H9 (cell line): Measurements from ENCODE around the gene SPTBN4. TPM values are rescaled to one million over a fixed set of nuclear protein-coding genes. Genes with fewer than 3 reads are reported as not detected.

Experiments used
- DNase-seq: peaks from one replicate; pipeline ENCODE4 v3.0.0-alpha.2; 2017
- H2AFZ ChIP-seq: one replicate; pipeline ENCODE4 v1.6.1; 2013; ENCODE audit warnings: mild to moderate bottlenecking, low read length, control low read depth, moderate library complexity
- H2AK5ac ChIP-seq: 2 replicates; pipeline ENCODE4 v1.6.1; 2013; ENCODE audit warnings: low read length, control low read depth, mixed read lengths; ENCODE audit not compliant: insufficient read length
- H2BK120ac ChIP-seq: one replicate; pipeline ENCODE4 v1.6.1; 2013; ENCODE audit warnings: low read depth, mild to moderate bottlenecking, low read length, control low read depth, inconsistent platforms; ENCODE audit not compliant: poor library complexity, severe bottlenecking
- H2BK12ac ChIP-seq: 2 replicates; pipeline ENCODE4 v1.6.1; 2013; ENCODE audit warnings: low read length, control low read depth, mixed read lengths, low read depth; ENCODE audit not compliant: insufficient read length
- H2BK15ac ChIP-seq: 2 replicates; pipeline ENCODE4 v1.6.1; 2013; ENCODE audit warnings: low read depth, low read length, control low read depth
- H2BK20ac ChIP-seq: one replicate; pipeline ENCODE4 v1.6.1; 2013; ENCODE audit warnings: low read depth, mild to moderate bottlenecking, low read length, control low read depth, inconsistent platforms; ENCODE audit not compliant: poor library complexity, severe bottlenecking
- H2BK5ac ChIP-seq: 2 replicates; pipeline ENCODE4 v1.6.1; 2013; ENCODE audit warnings: low read length, control low read depth, mixed read lengths; ENCODE audit not compliant: insufficient read length
- H3K14ac ChIP-seq: 2 replicates; pipeline ENCODE4 v1.6.1; 2013; ENCODE audit warnings: low read length, control low read depth; ENCODE audit not compliant: insufficient read depth
- H3K18ac ChIP-seq: 2 replicates; pipeline ENCODE4 v1.6.1; 2013; ENCODE audit warnings: low read depth, mild to moderate bottlenecking, mixed read lengths, low read length, control low read depth; ENCODE audit not compliant: insufficient read length
- H3K23ac ChIP-seq: 2 replicates; pipeline ENCODE4 v1.6.1; 2013; ENCODE audit warnings: low read length, control low read depth, mixed read lengths, low read depth; ENCODE audit not compliant: insufficient read length
- H3K23me2 ChIP-seq: 2 replicates; pipeline ENCODE4 v1.6.1; 2013; ENCODE audit warnings: low read depth, mild to moderate bottlenecking, mixed read lengths, low read length, control low read depth; ENCODE audit not compliant: insufficient read length, poor library complexity, severe bottlenecking
- H3K27ac ChIP-seq: 2 replicates; pipeline ENCODE4 v1.5.1; 2013; ENCODE audit warnings: low read length, control low read depth, mixed read lengths, low read depth; ENCODE audit not compliant: insufficient read length
- H3K27me3 ChIP-seq: 2 replicates; pipeline ENCODE4 v1.6.1; 2013; ENCODE audit warnings: low read length, control low read depth, inconsistent platforms; ENCODE audit not compliant: insufficient read depth
- H3K4ac ChIP-seq: 2 replicates; pipeline ENCODE4 v1.6.1; 2013; ENCODE audit warnings: low read depth, mild to moderate bottlenecking, control low read depth, inconsistent platforms, low read length, moderate library complexity
- H3K4me1 ChIP-seq: 2 replicates; pipeline ENCODE4 v1.6.1; 2013; ENCODE audit warnings: low read length, control low read depth, inconsistent platforms; ENCODE audit not compliant: insufficient read depth
- H3K4me2 ChIP-seq: 2 replicates; pipeline ENCODE4 v1.6.1; 2013; ENCODE audit warnings: low read length, control low read depth, mixed read lengths; ENCODE audit not compliant: insufficient read length, insufficient read depth
- H3K56ac ChIP-seq: 2 replicates; pipeline ENCODE4 v1.6.1; 2013; ENCODE audit warnings: low read depth, mild to moderate bottlenecking, mixed read lengths, low read length, control low read depth; ENCODE audit not compliant: insufficient read length
- H3K79me1 ChIP-seq: 2 replicates; pipeline ENCODE4 v1.6.1; 2013; ENCODE audit warnings: low read depth, mild to moderate bottlenecking, moderate library complexity, low read length, control low read depth, inconsistent platforms; ENCODE audit not compliant: insufficient read depth, poor library complexity, severe bottlenecking
- H3K79me2 ChIP-seq: 2 replicates; pipeline ENCODE4 v1.6.1; 2013; ENCODE audit warnings: low read length, control low read depth, inconsistent platforms; ENCODE audit not compliant: insufficient read depth
- H3K9ac ChIP-seq: 2 replicates; pipeline ENCODE4 v1.6.1; 2013; ENCODE audit warnings: low read length, control low read depth, mixed read lengths; ENCODE audit not compliant: insufficient read length; ENCODE audit errors: extremely low read depth
- H3K9me3 ChIP-seq: one replicate; pipeline ENCODE4 v1.6.1; 2013; ENCODE audit warnings: low read depth, low read length, inconsistent platforms; ENCODE audit not compliant: control insufficient read depth
- H3T11ph ChIP-seq: one replicate; pipeline ENCODE4 v1.6.1; 2013; ENCODE audit warnings: mild to moderate bottlenecking, low read length, control low read depth, inconsistent platforms
- H4K20me1 ChIP-seq: one replicate; pipeline ENCODE4 v1.6.1; 2013; ENCODE audit not compliant: control insufficient read depth, insufficient read length, insufficient read depth
- H4K5ac ChIP-seq: 2 replicates; pipeline ENCODE4 v1.6.1; 2013; ENCODE audit warnings: low read depth, mild to moderate bottlenecking, mixed read lengths, low read length, control low read depth; ENCODE audit not compliant: insufficient read length
- H4K8ac ChIP-seq: replicated peaks from 2 replicates; pipeline ENCODE4 v1.6.1; 2013; ENCODE audit warnings: low read length, control low read depth, mixed read lengths, low read depth; ENCODE audit not compliant: insufficient read length
- H4K91ac ChIP-seq: 2 replicates; pipeline ENCODE4 v1.6.1; 2013; ENCODE audit warnings: low read depth, mild to moderate bottlenecking, moderate library complexity, mixed read lengths, low read length, control low read depth; ENCODE audit not compliant: insufficient read length
- H3K27ac Mint-ChIP-seq, 3 experiments: 2 replicates in 2 of 3; 3 replicates in 1 of 3; pipeline ENCODE4 v1.8.0; 2020 to 2021; ENCODE audit warnings: mixed read lengths in 3 of 3, mild to moderate bottlenecking in 1 of 3, moderate library complexity in 1 of 3
- H3K27me3 Mint-ChIP-seq: 2 replicates; pipeline ENCODE4 v1.8.0; 2021; ENCODE audit warnings: low read depth, mild to moderate bottlenecking, moderate library complexity, mixed read lengths
- H3K36me3 Mint-ChIP-seq, 3 experiments: 2 replicates in 2 of 3; 3 replicates in 1 of 3; pipeline ENCODE4 v1.8.0; 2020 to 2021; ENCODE audit warnings: low read depth in 3 of 3, mixed read lengths in 3 of 3; ENCODE audit not compliant: insufficient read depth in 1 of 3
- H3K4me1 Mint-ChIP-seq, 2 experiments: 2 replicates each; pipeline ENCODE4 v1.8.0; 2020; ENCODE audit warnings: mixed read lengths in 2 of 2
- H3K4me3 Mint-ChIP-seq, 2 experiments: 2 replicates in 1 of 2; 3 replicates in 1 of 2; pipeline ENCODE4 v1.8.0; 2020 to 2021; ENCODE audit warnings: mild to moderate bottlenecking in 2 of 2, mixed read lengths in 2 of 2, moderate library complexity in 1 of 2
- H3K9me3 Mint-ChIP-seq, 2 experiments: 2 replicates in 1 of 2; 3 replicates in 1 of 2; pipeline ENCODE4 v1.8.0; 2020; ENCODE audit warnings: mild to moderate bottlenecking in 2 of 2, mixed read lengths in 2 of 2, moderate library complexity in 1 of 2
- WGBS: extraction: QIAGEN DNeasy Blood & Tissue Kit; methylation state at CpG from one replicate; pipeline ENCODE4 v1.1.7; 2013; ENCODE audit warnings: missing lambda C conversion rate, low lambda C conversion rate, mixed read lengths; ENCODE audit not compliant: insufficient read length; ENCODE audit errors: extremely low coverage; 5-methylcytosine and 5-hydroxymethylcytosine counted together
- total RNA-seq: library from RNA; stranded (reverse); gene quantifications from 2 replicates; pipeline ENCODE4 v1.2.1, GENCODE V29; 2021
- TF ChIP-seq, protein P1 (sequence below): fragments of 200-600 bp; sonication (generic); conservative IDR thresholded peaks from 3 replicates; pipeline ENCODE4 v1.8.0; 2021; ENCODE audit warnings: antibody characterized with exemption, mild to moderate bottlenecking

Gene SPTBN4
- total RNA-seq, 1 experiment from 2014 or later = 2.9 TPM

GRCh38 chr19:40580619-40581018 lies 113.8 kb downstream of the SPTBN4 start:
- Histone ChIP-seq H2BK120ac (no peak overlapping the region), H2AFZ (no peak overlapping the region), H4K20me1 (no peaks in the 10 kb centered on the region), H3K23me2 (peaks cover 9% of the 10 kb centered on the region), H3T11ph (no peak overlapping the region), H3K27ac (no peak overlapping the region), H4K5ac (no peak overlapping the region), H4K91ac (no peak overlapping the region), H2AK5ac (no peak overlapping the region), H4K8ac (no peak overlapping the region), H3K79me1 (no peaks in the 10 kb centered on the region), H2BK20ac (no peak overlapping the region), H3K4me1 (peaks cover 3% of the 10 kb centered on the region; the same call in 1 of the 2 replicates), H2BK5ac (no peak overlapping the region), H3K4ac (no peak overlapping the region), H3K56ac (no peak overlapping the region), H3K79me2 (no peaks in the 10 kb centered on the region), H3K23ac (no peak overlapping the region), H2BK15ac (no peak overlapping the region), H3K9me3 (no peaks in the 10 kb centered on the region), H3K18ac (no peak overlapping the region), H3K9ac (no peak overlapping the region), H3K27me3 (no peaks in the 10 kb centered on the region), H3K14ac (no peak overlapping the region), H2BK12ac (no peak overlapping the region), H3K4me2 (no peak overlapping the region)
- Mint-ChIP-seq H3K27me3 (no peaks in the 10 kb centered on the region; the same call in 1 of the 2 replicates), H3K4me1 (peaks cover 12 to 14% of the 10 kb centered on the region in 2 experiments), H3K27ac (no peak overlapping the region), H3K36me3 (peaks cover 25 to 59% (median 44%) of the 10 kb centered on the region in 3 experiments), H3K4me3 (no peak overlapping the region), H3K9me3 (no peaks in the 10 kb centered on the region)
- TF ChIP-seq, protein P1, sequence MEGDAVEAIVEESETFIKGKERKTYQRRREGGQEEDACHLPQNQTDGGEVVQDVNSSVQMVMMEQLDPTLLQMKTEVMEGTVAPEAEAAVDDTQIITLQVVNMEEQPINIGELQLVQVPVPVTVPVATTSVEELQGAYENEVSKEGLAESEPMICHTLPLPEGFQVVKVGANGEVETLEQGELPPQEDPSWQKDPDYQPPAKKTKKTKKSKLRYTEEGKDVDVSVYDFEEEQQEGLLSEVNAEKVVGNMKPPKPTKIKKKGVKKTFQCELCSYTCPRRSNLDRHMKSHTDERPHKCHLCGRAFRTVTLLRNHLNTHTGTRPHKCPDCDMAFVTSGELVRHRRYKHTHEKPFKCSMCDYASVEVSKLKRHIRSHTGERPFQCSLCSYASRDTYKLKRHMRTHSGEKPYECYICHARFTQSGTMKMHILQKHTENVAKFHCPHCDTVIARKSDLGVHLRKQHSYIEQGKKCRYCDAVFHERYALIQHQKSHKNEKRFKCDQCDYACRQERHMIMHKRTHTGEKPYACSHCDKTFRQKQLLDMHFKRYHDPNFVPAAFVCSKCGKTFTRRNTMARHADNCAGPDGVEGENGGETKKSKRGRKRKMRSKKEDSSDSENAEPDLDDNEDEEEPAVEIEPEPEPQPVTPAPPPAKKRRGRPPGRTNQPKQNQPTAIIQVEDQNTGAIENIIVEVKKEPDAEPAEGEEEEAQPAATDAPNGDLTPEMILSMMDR = no peak
- no peak for DNase-seq
- no CpG with 5 or more reads among the region's 13 CpGs for WGBS
